GM19468 (cell line): Measurements from ENCODE around the gene LEMD1.
"Not testable (repeated sequence)": the region's sequence is repeated elsewhere in the genome, so short reads cannot be mapped to it uniquely, and the experiment has no call there.

Source experiments
- ATAC-seq: cut with Tn5 transposase; IDR thresholded peaks from one replicate; pipeline ENCODE4 v1.9.1; 2021; ENCODE audit warnings: mild to moderate bottlenecking, moderate library complexity, moderate number of reproducible peaks; ENCODE audit not compliant: unreplicated experiment; ENCODE audit errors: extremely low read depth

LEMD1 gene

DNA sequence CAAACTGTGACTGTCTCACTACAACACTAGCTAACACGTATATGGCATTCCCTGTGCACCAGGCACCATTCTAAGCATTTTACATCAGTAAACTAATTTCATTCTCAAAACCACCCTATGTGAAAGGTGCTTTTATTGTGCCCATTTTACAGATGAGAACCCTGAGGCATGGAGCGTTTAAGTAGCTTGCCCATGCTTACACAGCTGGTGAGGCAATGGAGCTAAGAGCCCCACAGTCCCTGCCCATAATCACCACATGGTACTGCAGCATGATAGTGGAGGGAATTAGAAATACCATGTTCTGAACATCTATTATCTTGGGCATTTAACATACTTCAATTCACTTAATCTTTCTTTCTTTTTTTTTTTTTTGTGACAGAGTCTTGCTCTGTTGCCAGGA lies 34.0 kb downstream of the LEMD1 start:
- no peak for ATAC-seq

DNA sequence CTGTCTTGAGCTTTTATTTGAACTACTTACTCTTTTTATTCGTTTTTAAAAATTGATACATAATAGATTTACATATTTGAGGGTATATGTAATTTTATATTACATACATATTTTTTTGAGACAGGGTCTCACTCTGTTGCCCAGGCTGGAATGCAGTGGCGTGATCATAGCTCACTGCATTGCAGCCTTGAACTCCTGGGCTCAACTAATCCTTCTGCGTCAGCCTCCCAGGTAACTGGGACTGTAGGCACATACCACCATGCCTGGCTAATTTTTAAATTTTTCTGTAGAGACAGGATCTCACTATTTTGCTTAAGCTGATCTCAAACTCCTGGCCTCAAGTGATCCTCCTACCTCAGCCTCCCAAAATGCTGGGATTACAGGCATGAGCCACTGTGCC lies 38.9 kb downstream of the LEMD1 start:
- ATAC-seq: not testable (repeated sequence)

DNA sequence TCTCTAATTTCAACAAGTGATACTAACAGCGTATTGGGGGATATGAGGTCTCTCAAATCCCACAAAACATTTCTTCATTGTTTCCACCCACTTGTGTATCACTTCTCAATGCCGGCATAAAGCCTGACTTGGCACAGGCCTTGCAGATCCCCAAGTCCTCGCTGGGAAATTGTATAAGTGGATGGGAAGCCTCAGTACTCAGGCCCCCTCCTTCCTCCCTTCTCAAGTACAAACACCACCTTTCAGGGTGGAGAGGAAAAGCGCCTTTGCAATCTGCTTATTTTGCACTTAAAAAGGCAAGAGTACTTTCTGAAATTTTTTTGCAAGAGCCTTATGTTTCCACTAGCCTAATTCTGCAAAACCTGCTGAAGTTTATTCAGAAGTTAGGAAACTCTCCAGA lies 39.3 kb downstream of the LEMD1 start:
- no peak for ATAC-seq

DNA sequence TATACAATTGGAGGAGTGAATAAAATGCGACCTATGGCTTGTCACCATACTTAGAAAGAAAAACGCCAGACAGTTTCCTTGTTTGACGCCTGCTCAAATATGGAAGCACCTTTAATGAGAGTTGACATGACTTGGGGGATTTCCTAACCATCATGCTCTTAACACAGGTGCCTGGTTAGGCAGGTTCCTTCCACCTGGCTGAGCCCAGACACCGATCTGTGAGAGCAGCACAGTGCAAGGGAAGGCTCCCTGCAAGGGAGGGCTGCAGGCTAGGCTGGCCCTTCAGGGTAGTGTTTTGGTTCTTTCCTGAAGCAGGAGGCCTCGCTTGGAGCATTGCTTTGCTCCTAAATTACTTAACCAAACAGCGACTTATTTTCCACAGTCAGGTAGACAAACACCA lies 40.6 kb downstream of the LEMD1 start:
- ATAC-seq: no peak

DNA sequence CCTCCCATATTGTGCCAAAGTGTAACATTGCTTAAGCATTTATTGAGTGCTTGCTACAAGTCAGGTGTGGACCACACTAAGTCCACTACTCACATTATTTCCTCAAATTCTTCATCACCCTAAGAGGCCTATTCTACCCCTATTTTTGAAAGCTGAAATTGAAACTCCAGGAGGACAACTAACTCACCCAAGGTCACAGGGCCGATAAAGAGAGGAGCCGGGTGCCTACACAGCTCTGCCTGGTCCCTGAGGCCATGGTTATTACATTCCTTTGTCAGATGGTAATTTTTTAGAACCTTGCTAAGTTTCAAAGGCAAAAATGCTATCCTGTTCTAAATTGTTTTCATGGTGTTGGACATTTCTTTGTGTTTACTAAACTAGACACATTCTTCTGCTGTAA lies 41.0 kb downstream of the LEMD1 start:
- no peak for ATAC-seq

DNA sequence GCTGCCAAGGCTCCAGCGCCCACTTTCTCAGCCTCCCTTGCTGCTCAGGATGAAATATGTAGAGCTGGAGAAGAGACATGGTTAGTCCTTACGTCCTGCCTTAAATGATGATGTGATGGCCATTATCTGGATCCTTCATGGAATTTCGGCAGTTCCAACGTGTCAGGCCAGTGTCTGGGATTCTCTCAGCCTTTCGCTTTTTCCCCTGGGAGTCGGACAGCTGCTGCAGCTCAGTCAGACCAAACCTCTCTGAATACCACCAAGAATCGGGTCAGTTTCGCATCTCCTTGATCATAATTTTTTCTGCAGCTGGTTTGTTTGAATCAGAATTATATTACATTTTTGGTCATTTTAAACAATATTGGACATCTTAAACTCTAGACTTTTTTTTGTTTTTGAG lies 42.8 kb downstream of the LEMD1 start:
- no peak for ATAC-seq

DNA sequence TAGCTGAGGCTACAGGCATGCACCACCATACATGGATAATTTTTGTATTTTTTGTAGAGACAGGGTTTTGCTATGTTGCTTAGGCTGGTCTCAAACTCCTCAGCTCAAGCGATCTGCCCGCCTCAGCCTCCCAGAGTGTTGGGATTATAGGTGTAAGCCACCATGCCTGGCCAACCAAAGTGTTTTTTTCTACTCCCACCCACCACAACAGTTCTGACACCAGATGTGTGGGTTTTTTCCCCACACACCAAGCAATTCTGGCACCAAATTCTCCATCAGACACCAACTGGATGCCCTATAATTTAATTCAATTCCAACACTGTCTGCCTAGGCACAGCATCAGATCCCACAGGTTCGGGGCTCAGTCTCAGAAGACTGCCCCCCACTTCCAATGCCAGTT lies 44.5 kb downstream of the LEMD1 start:
- ATAC-seq: no peak

DNA sequence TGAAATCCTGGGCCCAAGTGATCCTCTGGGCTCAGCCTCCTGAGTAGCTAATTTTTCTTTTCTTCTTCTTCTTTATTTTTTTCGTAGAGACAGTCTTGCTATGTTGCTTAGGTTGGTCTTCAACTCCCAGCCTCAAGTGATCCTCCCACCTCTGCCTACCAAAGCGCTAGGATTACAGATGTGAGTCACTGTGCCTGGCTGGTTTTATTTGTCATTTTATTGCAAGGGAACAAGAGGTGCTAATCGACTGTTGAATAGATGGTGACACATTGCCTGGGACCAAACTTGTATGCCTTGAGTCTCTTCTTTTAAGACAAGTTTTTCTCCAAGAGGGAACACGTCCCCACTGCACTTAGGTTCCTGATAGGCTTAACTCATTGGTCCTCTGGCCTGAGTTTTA lies 45.1 kb downstream of the LEMD1 start:
- ATAC-seq: no peak

DNA sequence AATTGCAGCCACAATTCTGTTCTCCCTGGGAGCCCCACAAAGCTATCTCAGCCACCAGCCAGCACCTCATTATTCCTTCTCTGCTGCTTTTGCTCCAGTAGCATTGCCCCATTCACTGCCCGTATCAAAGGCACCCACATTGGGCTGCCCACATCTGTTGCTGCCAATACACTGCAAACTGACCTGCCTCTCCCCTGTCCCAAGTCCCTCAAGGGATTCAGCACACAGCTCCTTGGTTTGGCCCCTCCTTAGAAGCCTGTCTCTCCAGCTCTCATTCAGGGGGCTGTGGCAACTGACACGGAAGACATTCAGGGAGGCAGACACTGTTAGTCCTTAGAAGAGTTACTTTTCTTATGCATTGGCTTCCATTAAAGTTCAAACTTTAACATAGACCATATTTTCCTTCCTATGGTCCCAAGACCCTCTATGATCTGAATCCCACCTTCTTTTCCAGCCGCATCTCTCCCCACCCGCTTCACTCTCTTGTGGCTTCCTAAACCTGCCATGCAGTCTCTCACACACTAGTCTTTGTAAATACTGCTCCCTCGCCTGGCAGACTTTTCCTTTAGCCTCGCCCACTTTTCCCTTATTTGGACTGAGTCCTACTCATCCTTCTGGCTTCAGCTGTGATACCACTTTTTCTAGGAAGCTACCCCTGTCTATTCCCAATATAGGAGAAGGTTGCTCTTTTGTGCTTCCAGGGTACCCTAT lies 45.9 kb downstream of the LEMD1 start:
- ATAC-seq: no peak

DNA sequence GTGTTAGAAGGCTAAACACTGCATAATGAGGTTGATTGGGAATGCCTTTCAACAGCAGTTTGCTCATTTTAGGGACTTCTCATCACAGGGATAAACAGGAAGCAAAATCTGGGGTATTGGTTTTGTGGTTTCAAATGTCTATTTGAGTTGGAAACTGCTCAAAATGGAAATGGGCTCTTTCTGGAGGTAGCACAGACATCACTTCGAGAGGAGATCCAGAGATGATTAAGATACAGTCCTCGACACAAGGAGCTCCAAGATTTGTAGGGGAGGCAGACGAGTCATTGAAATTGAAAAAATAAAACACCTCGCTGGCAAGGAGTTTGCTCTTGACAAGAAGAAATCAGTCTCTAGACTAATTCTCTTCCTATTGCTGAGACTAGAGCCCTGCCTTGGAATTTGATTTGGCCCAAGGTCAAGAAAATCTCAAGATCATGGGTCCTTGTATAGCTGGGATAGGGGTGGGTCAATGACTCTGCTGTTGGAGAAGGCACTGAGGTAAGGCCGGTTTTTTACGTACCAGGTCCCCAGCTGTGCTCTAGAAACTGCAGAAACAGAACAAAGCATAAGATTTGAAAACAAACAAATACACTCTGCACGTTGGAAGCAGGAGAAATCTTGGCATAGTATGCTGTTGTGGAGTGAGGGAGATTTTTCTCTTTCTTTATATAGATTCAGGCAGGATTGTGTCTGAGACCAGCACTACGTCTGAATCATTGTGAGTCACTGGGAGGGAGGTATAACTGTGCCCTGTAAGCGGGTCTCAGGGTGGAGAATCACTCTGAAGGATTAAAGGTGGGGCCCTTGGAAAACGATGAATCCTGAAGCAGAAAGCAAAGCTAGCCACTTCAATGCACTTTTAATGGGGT lies 47.4 kb downstream of the LEMD1 start:
- no peak for ATAC-seq

DNA sequence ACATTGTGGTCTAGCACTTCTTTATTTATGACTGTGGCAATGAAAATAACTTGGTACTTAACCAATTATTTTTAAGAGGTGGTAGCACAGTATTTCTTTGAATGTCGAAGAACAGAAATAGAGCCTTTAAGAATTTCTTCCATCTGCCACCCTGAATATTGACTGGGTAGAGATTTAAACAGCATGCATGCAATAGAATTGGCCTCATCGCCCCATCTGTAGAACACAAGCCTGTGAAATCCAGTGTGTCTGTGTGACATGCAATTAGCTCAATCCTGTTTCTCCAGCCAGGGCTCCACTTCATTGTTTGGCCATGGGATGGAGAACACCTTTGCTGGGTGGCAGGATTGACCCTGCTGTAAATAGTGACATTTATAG lies 48.1 kb downstream of the LEMD1 start:
- ATAC-seq: no peak

DNA sequence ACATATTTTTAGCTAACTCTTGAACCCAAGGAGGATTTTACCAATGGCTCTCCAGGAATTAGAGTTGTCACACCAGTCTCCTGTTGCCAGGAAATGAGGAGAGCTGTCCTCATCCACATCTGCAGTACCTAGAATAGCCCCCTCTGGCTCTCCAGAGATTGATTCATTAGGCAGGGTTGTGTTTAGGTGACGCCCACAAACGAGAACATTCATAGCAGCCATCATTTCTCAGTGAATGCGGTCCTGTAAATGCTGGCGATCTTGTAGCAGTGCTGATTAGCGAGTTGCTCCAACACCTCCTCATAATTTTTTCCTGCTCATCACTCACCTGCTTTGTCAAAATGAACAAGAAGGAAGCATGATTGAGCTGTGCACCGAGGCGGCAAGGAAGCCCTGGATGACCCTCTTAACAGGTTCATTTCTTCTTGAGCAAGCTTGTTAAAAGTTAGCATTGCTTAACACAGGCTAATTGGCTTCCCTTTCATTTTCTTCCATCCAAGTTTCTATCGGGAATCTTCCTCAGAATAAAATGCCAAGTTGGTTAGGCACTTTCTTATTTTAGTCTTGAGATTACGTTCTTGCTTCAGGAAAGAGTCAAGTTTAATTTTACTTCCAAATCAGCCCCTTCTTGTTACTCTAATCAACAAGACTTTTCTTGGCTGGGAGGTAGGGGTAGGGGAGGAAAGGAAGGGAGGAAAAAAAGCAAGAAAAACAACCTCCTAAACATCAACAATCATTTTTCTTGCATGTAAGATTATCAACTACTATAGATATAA lies 48.6 kb downstream of the LEMD1 start:
- no peak for ATAC-seq

DNA sequence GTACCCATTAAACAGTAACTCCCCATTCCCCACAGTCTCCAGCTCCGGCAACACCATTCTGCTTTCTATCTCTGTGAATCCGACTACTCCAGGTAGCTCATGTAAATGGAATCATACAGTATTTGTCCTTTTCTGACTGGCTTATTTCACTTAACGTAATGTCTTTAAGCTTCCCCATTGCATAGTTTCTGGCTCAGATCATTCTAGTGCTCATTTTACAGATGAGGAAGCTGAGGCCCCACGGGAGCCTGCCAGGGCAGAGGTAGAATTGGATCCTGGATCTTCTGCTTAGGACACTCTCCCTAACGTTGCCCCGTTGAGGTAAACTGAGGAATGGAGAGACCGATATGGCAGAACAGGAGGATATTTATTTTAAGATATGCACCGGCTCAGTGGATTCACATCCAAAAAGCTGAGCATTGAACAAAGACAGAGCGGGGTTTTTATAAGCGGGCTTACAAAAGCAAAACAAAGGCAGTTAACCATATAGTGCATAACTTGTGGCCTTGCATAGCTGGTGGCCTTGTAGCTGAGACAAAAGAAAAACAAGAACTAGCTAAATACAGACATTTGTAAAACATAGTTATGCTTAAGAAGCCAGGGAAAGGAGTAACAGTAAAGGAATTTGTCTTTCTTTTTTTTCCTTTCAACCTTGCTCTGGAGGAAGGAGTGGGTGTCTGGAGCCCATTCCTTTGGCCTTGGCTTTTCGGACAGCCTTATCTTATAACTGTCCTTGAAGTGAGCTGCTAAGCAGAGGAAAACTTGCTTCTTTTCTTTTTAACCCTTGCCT lies 49.8 kb downstream of the LEMD1 start:
- no peak for ATAC-seq

DNA sequence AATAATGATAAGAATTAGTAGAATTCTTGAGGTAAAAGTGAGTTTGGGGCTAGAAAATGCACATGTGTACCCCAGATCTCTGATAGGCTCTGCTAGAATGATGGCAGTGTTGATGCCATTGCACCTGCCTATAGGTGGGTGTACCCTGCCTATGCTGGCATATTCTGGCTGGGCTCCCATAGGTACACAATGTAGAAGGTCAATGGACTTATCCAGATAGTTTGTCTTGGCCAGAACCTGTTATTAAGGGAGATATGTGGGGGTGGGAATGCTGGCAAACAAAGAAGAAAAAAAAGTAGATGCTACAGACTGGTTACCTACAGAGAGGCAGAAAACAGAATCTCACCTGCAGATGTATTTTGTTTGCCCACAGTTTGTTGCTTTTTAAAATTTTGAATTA lies 51.1 kb downstream of the LEMD1 start:
- ATAC-seq: no peak

DNA sequence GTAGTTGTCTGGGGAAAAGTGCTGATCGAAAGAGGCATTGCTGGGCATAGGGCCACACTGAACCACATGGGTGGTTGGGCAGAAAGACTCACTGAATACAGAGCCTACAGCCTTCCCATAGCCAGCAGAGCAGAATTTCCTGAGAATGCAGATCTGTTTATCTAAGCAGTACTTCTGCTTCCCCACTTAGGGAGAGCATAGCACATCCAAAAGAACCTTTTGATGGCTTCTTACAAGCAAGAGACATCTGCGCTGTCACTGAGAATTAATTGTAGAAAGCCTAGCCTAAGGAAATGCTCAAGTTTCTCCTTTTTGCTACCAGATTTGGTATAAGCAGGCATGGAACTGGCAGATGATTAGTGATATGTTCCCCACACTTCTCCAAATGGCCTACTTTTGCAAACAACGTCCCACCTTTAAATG lies 52.1 kb downstream of the LEMD1 start:
- ATAC-seq: no peak

DNA sequence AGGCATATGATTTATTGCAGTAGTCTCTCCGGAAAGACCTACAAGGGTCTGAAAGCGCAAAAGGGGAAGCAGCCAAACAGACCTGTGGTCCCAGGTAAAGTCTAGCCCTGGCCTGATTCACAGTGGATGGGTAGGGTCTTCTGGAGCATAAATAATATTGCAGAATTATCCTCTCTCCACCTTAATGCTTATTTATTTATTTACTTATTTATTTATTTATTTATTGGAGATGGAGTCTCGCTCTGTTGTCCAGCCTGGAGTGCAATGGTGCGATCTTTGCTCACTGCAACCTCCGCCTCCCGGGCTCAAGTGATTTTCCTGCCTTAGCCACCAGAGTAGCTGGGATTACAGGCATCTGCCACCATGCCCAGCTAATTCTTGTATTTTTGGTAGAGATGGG lies 53.4 kb downstream of the LEMD1 start:
- no peak for ATAC-seq

DNA sequence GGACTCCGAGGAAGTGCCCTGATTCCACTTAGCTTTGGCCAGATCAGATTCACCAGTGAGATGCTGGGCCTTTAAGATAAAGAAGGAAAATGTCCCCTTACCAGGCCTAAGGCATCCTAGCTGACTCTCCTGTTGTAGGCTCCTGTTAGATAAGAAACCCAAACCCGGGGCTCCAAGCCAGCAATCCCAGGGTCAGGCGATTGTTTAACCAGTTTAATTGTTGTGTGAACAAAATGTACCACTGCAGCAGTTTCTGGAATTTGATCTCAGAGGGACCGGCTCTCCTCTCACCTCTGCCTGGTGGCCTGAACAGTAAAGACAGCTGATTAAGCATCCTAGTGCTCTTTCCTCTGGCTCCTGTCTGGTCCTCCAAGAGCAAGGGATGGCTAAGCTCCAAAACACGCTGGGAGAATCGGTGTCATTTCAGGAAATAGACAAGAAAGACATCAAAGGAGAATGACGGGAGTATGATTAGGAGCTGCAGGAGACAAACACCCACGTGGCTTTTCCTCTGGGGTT lies 55.9 kb downstream of the LEMD1 start:
- no peak for ATAC-seq

DNA sequence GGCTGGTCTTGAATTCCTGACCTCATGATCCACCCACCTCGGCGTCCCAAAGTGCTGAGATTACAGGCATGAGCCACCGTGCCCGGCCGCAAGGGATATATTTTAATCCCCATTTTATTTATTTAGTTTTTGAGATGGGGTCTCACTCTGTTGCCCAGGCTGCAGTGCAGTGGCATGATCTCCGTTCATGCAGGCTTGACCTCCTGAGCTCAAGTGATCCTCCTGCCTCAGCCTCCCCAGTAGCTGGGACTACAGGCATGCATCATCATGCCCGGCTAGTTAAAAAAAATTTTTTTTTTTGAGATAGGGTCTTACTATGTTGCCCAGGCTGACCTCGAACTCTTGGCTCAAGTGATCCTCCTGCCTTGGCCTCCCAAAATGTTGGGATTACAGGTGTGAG lies 56.8 kb downstream of the LEMD1 start:
- ATAC-seq: not testable (repeated sequence)

DNA sequence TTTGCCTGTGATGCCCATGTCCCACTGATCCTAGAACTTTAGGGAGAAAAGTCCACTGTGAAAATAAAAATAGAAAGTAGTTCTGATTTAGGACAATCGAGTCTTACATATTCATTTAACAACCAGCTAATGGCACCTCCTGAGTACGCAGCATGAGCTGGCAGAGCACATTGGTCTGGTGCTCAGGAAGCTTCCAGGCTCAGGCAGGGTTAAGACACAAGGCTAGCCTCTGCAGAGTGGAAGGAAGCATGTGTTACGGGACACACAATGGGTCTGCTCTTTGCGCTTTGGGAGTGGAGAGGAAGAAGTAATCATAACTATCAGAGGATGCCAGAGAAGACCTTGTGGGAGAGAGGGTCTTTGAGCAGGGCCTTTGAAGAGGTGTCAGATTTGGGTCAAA lies 61.0 kb downstream of the LEMD1 start:
- no peak for ATAC-seq
